ENCODE measurements around the gene DIDO1. TPM values are rescaled to one million over a fixed set of nuclear protein-coding genes. Genes with fewer than 3 reads are reported as not detected.

Gene DIDO1
- total RNA-seq, 1 experiment from 2014 or later = 85.9 TPM

DNA sequence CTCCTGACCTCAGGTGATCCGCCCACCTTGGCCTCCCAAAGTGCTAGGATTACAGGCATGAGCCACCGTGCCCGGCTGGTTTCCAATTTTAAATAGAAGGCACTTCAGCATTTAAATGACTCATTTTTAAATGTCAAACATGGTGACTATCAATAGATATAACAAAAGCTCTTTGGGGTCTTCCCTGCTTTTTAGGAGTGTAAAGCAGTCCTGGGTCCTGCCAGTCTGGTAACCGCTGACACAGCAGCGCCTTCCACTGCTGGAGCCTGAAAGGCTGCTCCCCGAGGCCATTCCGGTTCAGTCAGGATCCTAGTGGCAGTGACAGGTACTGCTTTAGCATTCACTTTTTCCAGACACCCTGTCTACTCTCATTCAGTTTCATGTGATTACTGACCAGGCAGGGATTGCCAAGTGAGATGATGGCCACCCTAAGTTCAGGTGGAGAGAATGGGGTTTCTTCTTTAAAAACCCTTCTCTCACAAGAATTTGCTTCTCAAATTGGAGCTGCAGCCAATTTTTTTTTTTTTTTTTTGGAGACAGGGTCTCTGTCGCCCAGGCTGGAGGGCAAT, 5.1 kb downstream of the DIDO1 start:
- WGBS (ENCODE audit: extremely low coverage, insufficient read length, low lambda C conversion rate) = no CpG with 5 or more reads among the region's 8 CpGs
- no peak overlapping the region for H4K91ac ChIP-seq (ENCODE audit: insufficient read length, low read depth, low read length)
- peaks cover 70 to 71% of the 10 kb centered on the region in 2 experiments for H3K4me1 Mint-ChIP-seq

More for the DNA sequence above, 5.1 kb downstream of the DIDO1 start:
- Mint-ChIP-seq H3K36me3 (ENCODE audit: insufficient read depth in 1 of 3, low read depth in 3 of 3) (peaks cover 0 to 2% (median 0%) of the 10 kb centered on the region in 3 experiments; a peak in 2 of 7 replicates), H3K27ac (peak overlapping the region; percentile 5 to 39 (median 32); a peak in 3 of 7 replicates), H3K4me3 (peak overlapping the region in 1 of 2 experiments; percentile 74; a peak in 3 of 5 replicates), H3K9me3 (no peaks in the 10 kb centered on the region), H3K27me3 (ENCODE audit: low read depth) (no peaks in the 10 kb centered on the region)
- Histone ChIP-seq H3K4me2 (ENCODE audit: insufficient read depth, insufficient read length, low read length) (no peak overlapping the region), H3K27ac (ENCODE audit: insufficient read length, low read depth, low read length) (no peak overlapping the region), H2AFZ (ENCODE audit: low read length) (no peak overlapping the region), H4K20me1 (ENCODE audit: control insufficient read depth, insufficient read depth, insufficient read length) (peaks cover 9% of the 10 kb centered on the region), H4K5ac (ENCODE audit: insufficient read length, low read depth, low read length) (no peak overlapping the region), H3K79me2 (ENCODE audit: insufficient read depth, low read length) (peaks cover 90% of the 10 kb centered on the region), H2BK120ac (ENCODE audit: low read depth, low read length, poor library complexity, severe bottlenecking) (no peak overlapping the region), H3K56ac (ENCODE audit: insufficient read length, low read depth, low read length) (no peak overlapping the region), H2BK12ac (ENCODE audit: insufficient read length, low read depth, low read length) (no peak overlapping the region), H3K4ac (ENCODE audit: low read depth, low read length) (no peak overlapping the region), H2BK5ac (ENCODE audit: insufficient read length, low read length) (no peak overlapping the region), H3K14ac (ENCODE audit: insufficient read depth, low read length) (no peak overlapping the region), H4K8ac (replicated peaks; ENCODE audit: insufficient read length, low read depth, low read length) (no peak overlapping the region), H3T11ph (ENCODE audit: low read length) (no peak overlapping the region), H3K9ac (ENCODE audit: extremely low read depth, insufficient read length, low read length) (no peak overlapping the region), H3K4me1 (ENCODE audit: insufficient read depth, low read length) (peaks cover 39% of the 10 kb centered on the region), H3K23ac (ENCODE audit: insufficient read length, low read depth, low read length) (no peak overlapping the region), H3K9me3 (ENCODE audit: control insufficient read depth, low read depth, low read length) (no peaks in the 10 kb centered on the region), H2AK5ac (ENCODE audit: insufficient read length, low read length) (no peak overlapping the region), H3K23me2 (ENCODE audit: insufficient read length, low read depth, low read length, poor library complexity, severe bottlenecking) (peaks cover 13% of the 10 kb centered on the region), H3K79me1 (ENCODE audit: insufficient read depth, low read depth, low read length, poor library complexity, severe bottlenecking) (no peaks in the 10 kb centered on the region), H3K27me3 (ENCODE audit: insufficient read depth, low read length) (no peaks in the 10 kb centered on the region), H2BK15ac (ENCODE audit: low read depth, low read length) (no peak overlapping the region), H2BK20ac (ENCODE audit: low read depth, low read length, poor library complexity, severe bottlenecking) (no peak overlapping the region), H3K18ac (ENCODE audit: insufficient read length, low read depth, low read length) (no peak overlapping the region)
- TF ChIP-seq, protein P1, sequence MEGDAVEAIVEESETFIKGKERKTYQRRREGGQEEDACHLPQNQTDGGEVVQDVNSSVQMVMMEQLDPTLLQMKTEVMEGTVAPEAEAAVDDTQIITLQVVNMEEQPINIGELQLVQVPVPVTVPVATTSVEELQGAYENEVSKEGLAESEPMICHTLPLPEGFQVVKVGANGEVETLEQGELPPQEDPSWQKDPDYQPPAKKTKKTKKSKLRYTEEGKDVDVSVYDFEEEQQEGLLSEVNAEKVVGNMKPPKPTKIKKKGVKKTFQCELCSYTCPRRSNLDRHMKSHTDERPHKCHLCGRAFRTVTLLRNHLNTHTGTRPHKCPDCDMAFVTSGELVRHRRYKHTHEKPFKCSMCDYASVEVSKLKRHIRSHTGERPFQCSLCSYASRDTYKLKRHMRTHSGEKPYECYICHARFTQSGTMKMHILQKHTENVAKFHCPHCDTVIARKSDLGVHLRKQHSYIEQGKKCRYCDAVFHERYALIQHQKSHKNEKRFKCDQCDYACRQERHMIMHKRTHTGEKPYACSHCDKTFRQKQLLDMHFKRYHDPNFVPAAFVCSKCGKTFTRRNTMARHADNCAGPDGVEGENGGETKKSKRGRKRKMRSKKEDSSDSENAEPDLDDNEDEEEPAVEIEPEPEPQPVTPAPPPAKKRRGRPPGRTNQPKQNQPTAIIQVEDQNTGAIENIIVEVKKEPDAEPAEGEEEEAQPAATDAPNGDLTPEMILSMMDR (conservative IDR thresholded peaks at IDR 0.05) = peak; percentile 72
- DNase-seq = peak; percentile 75
